A549 (cell line): ENCODE results near the gene SLC27A2.

Experiments used
- CEBPB ChIP-seq, 2 experiments: fragments of >200 bp in 1 of 2; sonication (Bioruptor Twin) in 1 of 2; formaldehyde crosslinking in 1 of 2; IDR thresholded peaks; 2 replicates each; pipeline ENCODE4 v1.6.1; 2012 to 2016
- CHD2 ChIP-seq: fragments of 150-350 bp; IDR thresholded peaks from 2 replicates; pipeline ENCODE4 v1.6.1; 2014; ENCODE audit warnings: low read length; ENCODE audit not compliant: partially characterized antibody
- EP300 ChIP-seq, 2 experiments: fragments of >200 bp; sonication (Bioruptor Twin); formaldehyde crosslinking; IDR thresholded peaks; 2 replicates in 1 of 2; 3 replicates in 1 of 2; pipeline ENCODE4 v1.6.1; 2016 to 2017
- ESRRA ChIP-seq: fragments of 150-350 bp; IDR thresholded peaks from 2 replicates; pipeline ENCODE4 v1.6.1; 2014; ENCODE audit warnings: mild to moderate bottlenecking, low read length, borderline replicate concordance
- FOSB ChIP-seq: fragments of 250-450 bp; sonication (Bioruptor Pico); IDR thresholded peaks from 2 replicates; pipeline ENCODE4 v1.5.0; 2020; ENCODE audit warnings: mild to moderate bottlenecking, moderate library complexity
- JUNB ChIP-seq: fragments of >200 bp; sonication (Bioruptor Twin); formaldehyde crosslinking; IDR thresholded peaks from 2 replicates; pipeline ENCODE4 v1.6.1; 2016
- MAFK ChIP-seq: fragments of 450-650 bp; IDR thresholded peaks from 2 replicates; pipeline ENCODE4 v1.6.1; 2014; ENCODE audit not compliant: partially characterized antibody
- POLR2A ChIP-seq: IDR thresholded peaks from 2 replicates; pipeline ENCODE4 v1.6.1; 2012; ENCODE audit warnings: mild to moderate bottlenecking, low read length
- POLR2AphosphoS2 ChIP-seq: conservative IDR thresholded peaks from 2 replicates; pipeline ENCODE4 v1.6.1; 2012; ENCODE audit warnings: low read length, improper control_type of control experiment, inconsistent platforms
- RAD21 ChIP-seq, 2 experiments: fragments of >200 bp in 1 of 2; sonication (Bioruptor Twin) in 1 of 2; formaldehyde crosslinking in 1 of 2; IDR thresholded peaks in 1 of 2; conservative IDR thresholded peaks in 1 of 2; 2 replicates in 1 of 2; 3 replicates in 1 of 2; pipeline ENCODE4 v1.6.1; 2012 to 2018; ENCODE audit warnings: inconsistent platforms in 1 of 2
- RFX5 ChIP-seq: fragments of 450-650 bp; IDR thresholded peaks from 2 replicates; pipeline ENCODE4 v1.7.1; 2014; ENCODE audit warnings: antibody characterized with exemption, mild to moderate bottlenecking, moderate library complexity
- SMC3 ChIP-seq: fragments of >200 bp; sonication (Bioruptor Twin); formaldehyde crosslinking; IDR thresholded peaks from 3 replicates; pipeline ENCODE4 v1.6.1; 2018; ENCODE audit warnings: inconsistent platforms
- SREBF2 ChIP-seq: fragments of 450-650 bp; IDR thresholded peaks from 2 replicates; pipeline ENCODE4 v1.6.1; 2014; ENCODE audit warnings: mild to moderate bottlenecking, moderate library complexity
- TF ChIP-seq, protein P1 (sequence below): fragments of >200 bp; sonication (Bioruptor Twin); formaldehyde crosslinking; IDR thresholded peaks from 3 replicates; pipeline ENCODE4 v1.5.1; 2016

- no peak for TF ChIP-seq POLR2A
- no peak for TF ChIP-seq RFX5
- TF ChIP-seq SMC3 = no peak
- no peak for TF ChIP-seq POLR2AphosphoS2
- no peak for TF ChIP-seq EP300 (IDR thresholded peaks at IDR 0.05)
- TF ChIP-seq, protein P1, sequence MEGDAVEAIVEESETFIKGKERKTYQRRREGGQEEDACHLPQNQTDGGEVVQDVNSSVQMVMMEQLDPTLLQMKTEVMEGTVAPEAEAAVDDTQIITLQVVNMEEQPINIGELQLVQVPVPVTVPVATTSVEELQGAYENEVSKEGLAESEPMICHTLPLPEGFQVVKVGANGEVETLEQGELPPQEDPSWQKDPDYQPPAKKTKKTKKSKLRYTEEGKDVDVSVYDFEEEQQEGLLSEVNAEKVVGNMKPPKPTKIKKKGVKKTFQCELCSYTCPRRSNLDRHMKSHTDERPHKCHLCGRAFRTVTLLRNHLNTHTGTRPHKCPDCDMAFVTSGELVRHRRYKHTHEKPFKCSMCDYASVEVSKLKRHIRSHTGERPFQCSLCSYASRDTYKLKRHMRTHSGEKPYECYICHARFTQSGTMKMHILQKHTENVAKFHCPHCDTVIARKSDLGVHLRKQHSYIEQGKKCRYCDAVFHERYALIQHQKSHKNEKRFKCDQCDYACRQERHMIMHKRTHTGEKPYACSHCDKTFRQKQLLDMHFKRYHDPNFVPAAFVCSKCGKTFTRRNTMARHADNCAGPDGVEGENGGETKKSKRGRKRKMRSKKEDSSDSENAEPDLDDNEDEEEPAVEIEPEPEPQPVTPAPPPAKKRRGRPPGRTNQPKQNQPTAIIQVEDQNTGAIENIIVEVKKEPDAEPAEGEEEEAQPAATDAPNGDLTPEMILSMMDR = no peak
- TF ChIP-seq CHD2 = no peak
- TF ChIP-seq CEBPB (IDR thresholded peaks at IDR 0.05) = no peak
- no peak for TF ChIP-seq RAD21 (conservative IDR thresholded peaks at IDR 0.05 in 1 of 2, IDR thresholded peaks at IDR 0.05 in 1 of 2)
- no peak for TF ChIP-seq ESRRA
- TF ChIP-seq MAFK = peak; percentile 76
- no peak for TF ChIP-seq SREBF2
- TF ChIP-seq JUNB = no peak
- no peak for TF ChIP-seq FOSB
These were observed 5.5 kb downstream of the SLC27A2 start for GRCh38 chr15:50187525-50187924.
